Hepatocyte (in vitro differentiated cells): Measurements from ENCODE around the gene CCDC83. TPM values are rescaled to one million over a fixed set of nuclear protein-coding genes. Genes with fewer than 3 reads are reported as not detected.

Experiments used
- DNase-seq: peaks from one replicate; pipeline ENCODE4 v3.0.0-alpha.2; 2016; ENCODE audit warnings: low spot score
- H2AFZ ChIP-seq: fragments of 200-600 bp; sonication (generic); 2 replicates; pipeline ENCODE4 v1.6.0; 2016; ENCODE audit warnings: antibody characterized with exemption, mild to moderate bottlenecking
- H3K27ac ChIP-seq: fragments of 200-600 bp; sonication (generic); 2 replicates; pipeline ENCODE4 v1.5.1; 2016; ENCODE audit warnings: mild to moderate bottlenecking
- H3K27me3 ChIP-seq: fragments of 200-600 bp; sonication (generic); 2 replicates; pipeline ENCODE4 v1.6.1; 2016
- H3K36me3 ChIP-seq: fragments of 200-600 bp; sonication (generic); replicated peaks from 2 replicates; pipeline ENCODE4 v1.5.1; 2016; ENCODE audit warnings: low read depth; ENCODE audit not compliant: insufficient read depth
- H3K4me1 ChIP-seq: fragments of 200-600 bp; sonication (generic); 2 replicates; pipeline ENCODE4 v1.5.1; 2016; ENCODE audit warnings: mild to moderate bottlenecking, moderate library complexity; ENCODE audit not compliant: insufficient read depth
- H3K4me2 ChIP-seq: fragments of 200-600 bp; sonication (generic); 2 replicates; pipeline ENCODE4 v1.6.0; 2016
- H3K4me3 ChIP-seq: fragments of 200-600 bp; sonication (generic); 2 replicates; pipeline ENCODE4 v1.5.1; 2016; ENCODE audit warnings: mild to moderate bottlenecking
- H3K79me2 ChIP-seq: fragments of 200-600 bp; sonication (generic); 2 replicates; pipeline ENCODE4 v1.6.0; 2017; ENCODE audit warnings: mild to moderate bottlenecking
- H3K9me2 ChIP-seq: fragments of 200-600 bp; sonication (generic); replicated peaks from 2 replicates; pipeline ENCODE4 v1.6.0; 2017; ENCODE audit warnings: mild to moderate bottlenecking; ENCODE audit not compliant: insufficient read depth
- H3K9me3 ChIP-seq: fragments of 200-600 bp; sonication (generic); 2 replicates; pipeline ENCODE4 v1.5.1; 2016; ENCODE audit warnings: low read depth, mild to moderate bottlenecking
- H4K20me1 ChIP-seq: fragments of 200-600 bp; sonication (generic); 2 replicates; pipeline ENCODE4 v1.6.0; 2016; ENCODE audit warnings: mild to moderate bottlenecking; ENCODE audit not compliant: insufficient read depth, poor library complexity, severe bottlenecking
- CTCF ChIP-seq: fragments of 200-600 bp; sonication (generic); IDR thresholded peaks from 2 replicates; pipeline ENCODE4 v1.5.1; 2016; ENCODE audit warnings: antibody characterized with exemption, mild to moderate bottlenecking; ENCODE audit not compliant: poor library complexity
- EZH2 ChIP-seq: fragments of 200-600 bp; sonication (generic); IDR thresholded peaks from 2 replicates; pipeline ENCODE4 v1.6.1; 2016; ENCODE audit warnings: antibody characterized with exemption, mild to moderate bottlenecking, borderline replicate concordance
- EZH2phosphoT487 ChIP-seq: fragments of 200-600 bp; sonication (generic); IDR thresholded peaks from one replicate; pipeline ENCODE4 v1.6.1; 2018; ENCODE audit warnings: antibody characterized with exemption, mild to moderate bottlenecking, low read depth, moderate library complexity; ENCODE audit not compliant: unreplicated experiment, severe bottlenecking
- WGBS: methylation state at CpG from one replicate; pipeline ENCODE4 v1.1.6; 2016; ENCODE audit warnings: low lambda C conversion rate; ENCODE audit errors: missing lambda C conversion rate; 5-methylcytosine and 5-hydroxymethylcytosine counted together
- polyA plus RNA-seq: library from polyadenylated mRNA; unstranded; fragments of >200 nt; fragmentation: Nextera tagmentation; extraction: Ambion mirVana; gene quantifications from 2 replicates; pipeline ENCODE4 v1.2.1, GENCODE V29; 2016
- total RNA-seq: library from RNA; depleted of rRNA; stranded (reverse); fragments of >200 nt; gene quantifications from 2 replicates; pipeline ENCODE4 v1.2.3, GENCODE V29; 2014

The CCDC83 gene
- total and polyA plus RNA-seq, 2 experiments from 2014 or later, result not detected

GRCh38 chr11:85937835-85938234, 82.7 kb downstream of the CCDC83 start:
- Histone ChIP-seq H4K20me1 (no peaks in the 10 kb centered on the region), H3K27me3 (no peaks in the 10 kb centered on the region), H3K9me3 (no peaks in the 10 kb centered on the region), H3K4me1 (no peaks in the 10 kb centered on the region), H3K36me3 (no peaks in the 10 kb centered on the region), H2AFZ (no peak overlapping the region), H3K79me2 (no peaks in the 10 kb centered on the region), H3K4me3 (no peak overlapping the region), H3K4me2 (no peak overlapping the region), H3K9me2 (no peaks in the 10 kb centered on the region), H3K27ac (no peak overlapping the region)
- no peak for DNase-seq
- 100% methylated on average over 1 of the region's 1 CpG for WGBS
- no peak for TF ChIP-seq CTCF
- no peak for TF ChIP-seq EZH2phosphoT487
- TF ChIP-seq EZH2, result no peak

- H2AFZ ChIP-seq, result no peak overlapping the region
- 75% methylated on average over 4 of the region's 4 CpGs for WGBS
- no peaks in the 10 kb centered on the region for H3K79me2 ChIP-seq
- H3K36me3 ChIP-seq, result no peaks in the 10 kb centered on the region
- no peaks in the 10 kb centered on the region for H3K4me1 ChIP-seq
- no peaks in the 10 kb centered on the region for H3K27me3 ChIP-seq
- H3K9me3 ChIP-seq, result no peaks in the 10 kb centered on the region
- no peak overlapping the region for H3K4me3 ChIP-seq
- peak overlapping the region; percentile 20 for H3K4me2 ChIP-seq
- TF ChIP-seq CTCF, result no peak
- H3K9me2 ChIP-seq, result no peaks in the 10 kb centered on the region
- no peak overlapping the region for H3K27ac ChIP-seq
- no peaks in the 10 kb centered on the region for H4K20me1 ChIP-seq
- DNase-seq, result no peak
Measured at GRCh38 chr11:85939099-85940015, 84.2 kb downstream of the CCDC83 start.

- no peaks in the 10 kb centered on the region for H3K79me2 ChIP-seq
- H3K36me3 ChIP-seq, result no peaks in the 10 kb centered on the region
- no peaks in the 10 kb centered on the region for H3K9me3 ChIP-seq
- H4K20me1 ChIP-seq, result no peaks in the 10 kb centered on the region
- H3K27me3 ChIP-seq, result no peaks in the 10 kb centered on the region
- peak; percentile 53 for DNase-seq
- no peak overlapping the region for H2AFZ ChIP-seq
- WGBS, result 51% methylated on average over 6 of the region's 6 CpGs
- H3K4me3 ChIP-seq, result no peak overlapping the region
- TF ChIP-seq CTCF, result peak; percentile 50
- TF ChIP-seq EZH2phosphoT487, result no peak
- H3K27ac ChIP-seq, result no peak overlapping the region
- H3K4me1 ChIP-seq, result no peaks in the 10 kb centered on the region
- no peaks in the 10 kb centered on the region for H3K9me2 ChIP-seq
- H3K4me2 ChIP-seq, result no peak overlapping the region
Measured at GRCh38 chr11:85941380-85941973, 86.3 kb downstream of the CCDC83 start.
